ENCODE data around the gene NKX2-3.

DNA sequence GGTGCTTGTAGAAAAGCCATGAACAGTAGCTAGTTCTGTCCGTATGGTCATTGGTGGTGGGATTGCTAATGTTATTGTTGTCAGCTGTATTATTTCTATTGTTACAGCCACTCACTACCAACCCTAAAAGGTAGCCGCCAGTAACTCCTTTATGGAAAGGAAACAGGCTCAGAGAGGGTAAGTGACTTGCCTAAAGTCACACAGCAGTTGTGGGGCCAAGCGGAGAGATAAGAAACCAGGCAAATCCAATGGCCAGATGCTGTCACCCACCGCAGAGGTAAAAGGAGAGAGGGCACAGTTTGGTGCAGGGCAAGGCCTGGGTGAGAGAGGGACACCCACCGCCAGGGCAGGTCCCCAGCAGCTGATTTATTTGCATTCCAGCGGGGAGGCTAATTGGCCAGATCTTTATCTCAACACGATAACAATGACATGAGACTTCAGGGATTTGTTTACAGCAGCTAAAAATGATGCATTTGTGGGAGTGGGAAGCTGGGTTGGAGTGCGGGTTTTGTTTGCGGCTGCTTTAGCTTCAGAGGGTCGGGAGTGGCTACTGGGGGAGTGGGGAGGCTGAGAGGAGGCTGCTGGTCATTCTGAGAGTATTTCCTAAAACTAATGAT is 8.6 kb upstream of the NKX2-3 start:
- TF ChIP-seq POLR2AphosphoS5 (IDR thresholded peaks at IDR 0.05): no peak
- TF ChIP-seq, protein P1, sequence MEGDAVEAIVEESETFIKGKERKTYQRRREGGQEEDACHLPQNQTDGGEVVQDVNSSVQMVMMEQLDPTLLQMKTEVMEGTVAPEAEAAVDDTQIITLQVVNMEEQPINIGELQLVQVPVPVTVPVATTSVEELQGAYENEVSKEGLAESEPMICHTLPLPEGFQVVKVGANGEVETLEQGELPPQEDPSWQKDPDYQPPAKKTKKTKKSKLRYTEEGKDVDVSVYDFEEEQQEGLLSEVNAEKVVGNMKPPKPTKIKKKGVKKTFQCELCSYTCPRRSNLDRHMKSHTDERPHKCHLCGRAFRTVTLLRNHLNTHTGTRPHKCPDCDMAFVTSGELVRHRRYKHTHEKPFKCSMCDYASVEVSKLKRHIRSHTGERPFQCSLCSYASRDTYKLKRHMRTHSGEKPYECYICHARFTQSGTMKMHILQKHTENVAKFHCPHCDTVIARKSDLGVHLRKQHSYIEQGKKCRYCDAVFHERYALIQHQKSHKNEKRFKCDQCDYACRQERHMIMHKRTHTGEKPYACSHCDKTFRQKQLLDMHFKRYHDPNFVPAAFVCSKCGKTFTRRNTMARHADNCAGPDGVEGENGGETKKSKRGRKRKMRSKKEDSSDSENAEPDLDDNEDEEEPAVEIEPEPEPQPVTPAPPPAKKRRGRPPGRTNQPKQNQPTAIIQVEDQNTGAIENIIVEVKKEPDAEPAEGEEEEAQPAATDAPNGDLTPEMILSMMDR (IDR thresholded peaks at IDR 0.05): no peak
- TF ChIP-seq POLR2A (IDR thresholded peaks at IDR 0.05): no peak
- TF ChIP-seq EP300 (IDR thresholded peaks at IDR 0.05): no peak
